Measurements from ENCODE around the gene ZFP69. TPM values are rescaled to one million over a fixed set of nuclear protein-coding genes. Genes with fewer than 3 reads are reported as not detected.

Gene ZFP69
- 4.5 TPM for polyA plus RNA-seq
- long read RNA-seq, donor 1, result 0 reads
- long read RNA-seq, donor 2, result 0 reads
- long read RNA-seq, donor 3, result 0 reads
- long read RNA-seq, donor 4, result 0 reads
- long read RNA-seq, donor 5, result 0 reads
- long read RNA-seq, donor 6, result 0 reads
- long read RNA-seq, donor 7, result 0 reads
- long read RNA-seq, donor 8, result 0 reads
- long read RNA-seq, donor 9, result 0 reads
- long read RNA-seq, donor 10, partial matches to known transcripts, result 0 of 1 reads
- long read RNA-seq, donor 10, other reads (novel, unspliced or antisense), result 0 of 1 reads
- long read RNA-seq, donor 11, result 0 reads

GRCh38 chr1:40476924-40477677, at the start of gene ZFP69:
Gene ZFP69 (plus strand): TSS chr1:40477290. CDS start chr1:40479362, 2,072 bp downstream.
- no peaks in the 10 kb centered on the region for H3K36me3 ChIP-seq (ENCODE audit: control insufficient read depth, insufficient read depth, low read length)
- DNase-seq, result peak; percentile 55 to 80
- H3K4me1 ChIP-seq (ENCODE audit: control insufficient read depth, insufficient read depth, low read length), result no peaks in the 10 kb centered on the region
- H3K27me3 ChIP-seq (ENCODE audit: control insufficient read depth, insufficient read depth, low read length), result no peaks in the 10 kb centered on the region
- peak within 1 kb of the TSS; percentile 78 for H3K4me3 ChIP-seq (ENCODE audit: low read length)
- WGBS (ENCODE audit: insufficient coverage, low lambda C conversion rate), result no CpG with 5 or more reads among the region's 65 CpGs
- peaks cover 15% of the 10 kb centered on the region for H3K9me3 ChIP-seq (ENCODE audit: control insufficient read depth, low read depth, low read length)
- H3K27ac ChIP-seq (ENCODE audit: low read length), result no peak within 1 kb of the TSS

- Histone ChIP-seq H3K27ac (ENCODE audit: low read length) (no peak overlapping the region), H3K27me3 (ENCODE audit: control insufficient read depth, insufficient read depth, low read length) (no peaks in the 10 kb centered on the region), H3K36me3 (ENCODE audit: control insufficient read depth, insufficient read depth, low read length) (no peaks in the 10 kb centered on the region), H3K9me3 (ENCODE audit: control insufficient read depth, low read depth, low read length) (no peaks in the 10 kb centered on the region), H3K4me1 (ENCODE audit: control insufficient read depth, insufficient read depth, low read length) (no peaks in the 10 kb centered on the region), H3K4me3 (ENCODE audit: low read length) (no peak overlapping the region)
- DNase-seq, result no peak
Observed at GRCh38 chr1:40431385-40431784, 45.7 kb upstream of the ZFP69 start.

- Histone ChIP-seq H3K4me3 (ENCODE audit: low read length) (no peak overlapping the region), H3K27ac (ENCODE audit: low read length) (no peak overlapping the region), H3K36me3 (ENCODE audit: control insufficient read depth, insufficient read depth, low read length) (no peaks in the 10 kb centered on the region), H3K9me3 (ENCODE audit: control insufficient read depth, low read depth, low read length) (no peaks in the 10 kb centered on the region), H3K4me1 (ENCODE audit: control insufficient read depth, insufficient read depth, low read length) (no peaks in the 10 kb centered on the region), H3K27me3 (ENCODE audit: control insufficient read depth, insufficient read depth, low read length) (no peaks in the 10 kb centered on the region)
- 86% methylated on average over 1 of the region's 3 CpGs for WGBS (ENCODE audit: insufficient coverage, low lambda C conversion rate)
- no peak for DNase-seq
Observed at GRCh38 chr1:40432644-40433390, 44.3 kb upstream of the ZFP69 start.

GRCh38 chr1:40435471-40435870, 41.6 kb upstream of the ZFP69 start:
- Histone ChIP-seq H3K4me1 (ENCODE audit: control insufficient read depth, insufficient read depth, low read length) (no peaks in the 10 kb centered on the region), H3K9me3 (ENCODE audit: control insufficient read depth, low read depth, low read length) (no peaks in the 10 kb centered on the region), H3K4me3 (ENCODE audit: low read length) (no peak overlapping the region), H3K27ac (ENCODE audit: low read length) (no peak overlapping the region), H3K27me3 (ENCODE audit: control insufficient read depth, insufficient read depth, low read length) (no peaks in the 10 kb centered on the region), H3K36me3 (ENCODE audit: control insufficient read depth, insufficient read depth, low read length) (no peaks in the 10 kb centered on the region)
- no peak for DNase-seq
- no CpG with 5 or more reads among the region's 5 CpGs for WGBS (ENCODE audit: insufficient coverage, low lambda C conversion rate)

- Histone ChIP-seq H3K36me3 (ENCODE audit: control insufficient read depth, insufficient read depth, low read length) (no peaks in the 10 kb centered on the region), H3K27me3 (ENCODE audit: control insufficient read depth, insufficient read depth, low read length) (no peaks in the 10 kb centered on the region), H3K4me1 (ENCODE audit: control insufficient read depth, insufficient read depth, low read length) (no peaks in the 10 kb centered on the region), H3K9me3 (ENCODE audit: control insufficient read depth, low read depth, low read length) (no peaks in the 10 kb centered on the region), H3K27ac (ENCODE audit: low read length) (no peak overlapping the region), H3K4me3 (ENCODE audit: low read length) (no peak overlapping the region)
- no peak for DNase-seq
- WGBS (ENCODE audit: insufficient coverage, low lambda C conversion rate), result 100% methylated on average over 1 of the region's 4 CpGs
Observed at GRCh38 chr1:40435876-40436275, 41.2 kb upstream of the ZFP69 start.

- H3K4me3 ChIP-seq (ENCODE audit: low read length), result no peak overlapping the region
- 40% methylated on average over 1 of the region's 3 CpGs for WGBS (ENCODE audit: insufficient coverage, low lambda C conversion rate)
- H3K9me3 ChIP-seq (ENCODE audit: control insufficient read depth, low read depth, low read length), result no peaks in the 10 kb centered on the region
- H3K27me3 ChIP-seq (ENCODE audit: control insufficient read depth, insufficient read depth, low read length), result no peaks in the 10 kb centered on the region
- DNase-seq, result no peak
- no peaks in the 10 kb centered on the region for H3K4me1 ChIP-seq (ENCODE audit: control insufficient read depth, insufficient read depth, low read length)
- no peak overlapping the region for H3K27ac ChIP-seq (ENCODE audit: low read length)
- H3K36me3 ChIP-seq (ENCODE audit: control insufficient read depth, insufficient read depth, low read length), result no peaks in the 10 kb centered on the region
Observed at GRCh38 chr1:40438391-40439015, 38.6 kb upstream of the ZFP69 start.

- 83% methylated on average over 2 of the region's 5 CpGs for WGBS (ENCODE audit: insufficient coverage, low lambda C conversion rate)
- Histone ChIP-seq H3K27me3 (ENCODE audit: control insufficient read depth, insufficient read depth, low read length) (no peaks in the 10 kb centered on the region), H3K27ac (ENCODE audit: low read length) (no peak overlapping the region), H3K9me3 (ENCODE audit: control insufficient read depth, low read depth, low read length) (no peaks in the 10 kb centered on the region), H3K4me1 (ENCODE audit: control insufficient read depth, insufficient read depth, low read length) (no peaks in the 10 kb centered on the region), H3K36me3 (ENCODE audit: control insufficient read depth, insufficient read depth, low read length) (no peaks in the 10 kb centered on the region), H3K4me3 (ENCODE audit: low read length) (no peak overlapping the region)
- DNase-seq, result no peak
Observed at GRCh38 chr1:40439247-40439646, 37.8 kb upstream of the ZFP69 start.

- H3K27ac ChIP-seq (ENCODE audit: low read length), result peak within 1 kb of the TSS; percentile 77
- peak; percentile 90 to 93 for DNase-seq
- peak within 1 kb of the TSS; percentile 82 for H3K4me3 ChIP-seq (ENCODE audit: low read length)
- WGBS (ENCODE audit: insufficient coverage, low lambda C conversion rate), result no CpG with 5 or more reads among the region's 64 CpGs
- peaks cover 3% of the 10 kb centered on the region for H3K4me1 ChIP-seq (ENCODE audit: control insufficient read depth, insufficient read depth, low read length)
- peaks cover 3% of the 10 kb centered on the region for H3K36me3 ChIP-seq (ENCODE audit: control insufficient read depth, insufficient read depth, low read length)
- H3K27me3 ChIP-seq (ENCODE audit: control insufficient read depth, insufficient read depth, low read length), result no peaks in the 10 kb centered on the region
- H3K9me3 ChIP-seq (ENCODE audit: control insufficient read depth, low read depth, low read length), result peaks cover 12% of the 10 kb centered on the region
Observed at GRCh38 chr1:40449684-40450494, 27.2 kb upstream of the ZFP69 start, which contains the start of gene ZFP69B. Gene ZFP69B (plus strand): TSS chr1:40450476. CDS start chr1:40450962, 486 bp downstream.

GRCh38 chr1:40450495-40451237, 26.4 kb upstream of the ZFP69 start:
- H3K9me3 ChIP-seq (ENCODE audit: control insufficient read depth, low read depth, low read length), result peaks cover 14% of the 10 kb centered on the region
- peak overlapping the region; percentile 82 for H3K4me3 ChIP-seq (ENCODE audit: low read length)
- peaks cover 3% of the 10 kb centered on the region for H3K4me1 ChIP-seq (ENCODE audit: control insufficient read depth, insufficient read depth, low read length)
- no peak for DNase-seq
- H3K36me3 ChIP-seq (ENCODE audit: control insufficient read depth, insufficient read depth, low read length), result peaks cover 3% of the 10 kb centered on the region
- H3K27me3 ChIP-seq (ENCODE audit: control insufficient read depth, insufficient read depth, low read length), result no peaks in the 10 kb centered on the region
- WGBS (ENCODE audit: insufficient coverage, low lambda C conversion rate), result 53% methylated on average over 6 of the region's 22 CpGs
- H3K27ac ChIP-seq (ENCODE audit: low read length), result peak overlapping the region; percentile 77
